ENCODE results near the gene C1orf232. TPM values are rescaled to one million over a fixed set of nuclear protein-coding genes. Genes with fewer than 3 reads are reported as not detected.

The C1orf232 gene
- total and polyA plus RNA-seq, 8 donors, result not detected

- intact Hi-C loops (cut with DNase I), result no loop called here
- no peak for TF ChIP-seq CTCF (IDR thresholded peaks at IDR 0.05)
- FAIRE-seq, result no peak
- no peak for DNase-seq
- Histone ChIP-seq H3K4me1 (peaks cover 31 to 72% (median 71%) of the 10 kb centered on the region in 3 donors), H3K27ac (peak overlapping the region in 2 of 4 donors; percentile 54 to 74), H3K27me3 (no peaks in the 10 kb centered on the region), H3K36me3 (no peaks in the 10 kb centered on the region), H3K9me3 (no peaks in the 10 kb centered on the region), H3K4me3 (no peak overlapping the region)
- ATAC-seq, result peak in 2 of 4 donors; percentile 32 to 41
- 46 to 48% methylated on average over 4 of the region's 4 CpGs for WGBS, 2 donors
Observed at GRCh38 chr1:26124418-26125331, 44.1 kb downstream of the C1orf232 start.

GRCh38 chr1:26122988-26123973 lies 45.5 kb downstream of the C1orf232 start:
- no peak for TF ChIP-seq CTCF (IDR thresholded peaks at IDR 0.05)
- Histone ChIP-seq H3K27ac (peak overlapping the region in 3 of 4 donors; percentile 2 to 70 (median 54)), H3K4me3 (no peak overlapping the region), H3K36me3 (no peaks in the 10 kb centered on the region), H3K9me3 (no peaks in the 10 kb centered on the region), H3K27me3 (no peaks in the 10 kb centered on the region), H3K4me1 (peaks cover 31 to 74% (median 71%) of the 10 kb centered on the region in 3 donors)
- ATAC-seq, result peak in 1 of 4 donors; percentile 38
- intact Hi-C loops (cut with DNase I), result no loop called here
- FAIRE-seq, result peak; percentile 13
- 62 to 63% methylated on average over 7 of the region's 7 CpGs for WGBS, 2 donors
- DNase-seq, result no peak

- TF ChIP-seq CTCF (IDR thresholded peaks at IDR 0.05), result no peak
- H3K4me1 ChIP-seq, result peaks cover 34 to 68% (median 60%) of the 10 kb centered on the region in 3 donors
- H3K9me3 ChIP-seq, result no peaks in the 10 kb centered on the region
- 23 to 26% methylated on average over 8 of the region's 8 CpGs for WGBS, 2 donors
- H3K4me3 ChIP-seq, result no peak overlapping the region
- H3K36me3 ChIP-seq, result no peaks in the 10 kb centered on the region
- intact Hi-C loops (cut with DNase I), result no loop called here
- H3K27me3 ChIP-seq, result no peaks in the 10 kb centered on the region
- ATAC-seq (peak in 2 of 4 donors; percentile 17 to 22), DNase-seq (no peak), FAIRE-seq (peak; percentile 64)
- peak overlapping the region in 2 of 4 donors; percentile 54 to 70 for H3K27ac ChIP-seq
Observed at GRCh38 chr1:26121854-26122773, 46.6 kb downstream of the C1orf232 start.

- H3K27me3 ChIP-seq, result no peaks in the 10 kb centered on the region
- no peaks in the 10 kb centered on the region for H3K9me3 ChIP-seq
- H3K4me1 ChIP-seq, result peaks cover 33 to 60% (median 47%) of the 10 kb centered on the region in 3 donors
- no peak overlapping the region for H3K4me3 ChIP-seq
- ATAC-seq, result no peak
- TF ChIP-seq CTCF (IDR thresholded peaks at IDR 0.05), result no peak
- intact Hi-C loops (cut with DNase I), result no loop called here
- H3K36me3 ChIP-seq, result no peaks in the 10 kb centered on the region
- no peak for FAIRE-seq
- H3K27ac ChIP-seq, result no peak overlapping the region
- no peak for DNase-seq
- 69 to 70% methylated on average over 9 of the region's 9 CpGs for WGBS, 2 donors
Observed at GRCh38 chr1:26119892-26120608, 48.7 kb downstream of the C1orf232 start.

Data from pancreas (tissue), 10 donors.